D341Med (cell line): ENCODE results near the gene MAPK12.
A peak's percentile ranks its signal among the peaks of the same experiment; 100 is the strongest.
"Not testable (repeated sequence)": the region's sequence is repeated elsewhere in the genome, so short reads cannot be mapped to it uniquely, and the experiment has no call there.

ENCODE experiments used
- DNase-seq: peaks from one replicate; pipeline ENCODE4 v3.0.0; 2012; ENCODE audit warnings: low spot score

Gene MAPK12

GRCh38 chr22:50281957-50282356 is 20.5 kb upstream of the MAPK12 start:
- DNase-seq = no peak

- no peak for DNase-seq
These were observed 19.9 kb upstream of the MAPK12 start for GRCh38 chr22:50281384-50281760.

GRCh38 chr22:50280708-50281383 is 19.4 kb upstream of the MAPK12 start:
- DNase-seq = no peak

GRCh38 chr22:50280022-50280707 is 18.7 kb upstream of the MAPK12 start:
- DNase-seq = no peak

GRCh38 chr22:50278956-50279619 is 17.6 kb upstream of the MAPK12 start:
- DNase-seq = no peak

GRCh38 chr22:50278461-50278860 is 17.0 kb upstream of the MAPK12 start:
- no peak for DNase-seq

GRCh38 chr22:50277761-50278160 is 16.3 kb upstream of the MAPK12 start:
- no peak for DNase-seq

GRCh38 chr22:50276143-50276542 is 14.7 kb upstream of the MAPK12 start:
- peak; percentile 82 for DNase-seq

GRCh38 chr22:50275181-50276055 is 13.9 kb upstream of the MAPK12 start:
- DNase-seq = no peak

GRCh38 chr22:50274771-50275170 is 13.3 kb upstream of the MAPK12 start:
- DNase-seq = no peak

GRCh38 chr22:50274311-50274710 is 12.8 kb upstream of the MAPK12 start:
- peak; percentile 78 for DNase-seq

GRCh38 chr22:50273781-50274180 is 12.3 kb upstream of the MAPK12 start:
- not testable (repeated sequence) for DNase-seq

GRCh38 chr22:50273352-50273751 is 11.9 kb upstream of the MAPK12 start:
- not testable (repeated sequence) for DNase-seq

- DNase-seq = no peak
These were observed 10.7 kb upstream of the MAPK12 start for GRCh38 chr22:50272044-50272802.

- peak; percentile 90 for DNase-seq
These were observed 10.1 kb upstream of the MAPK12 start for GRCh38 chr22:50271519-50271970.

- no peak for DNase-seq
These were observed 9.3 kb upstream of the MAPK12 start for GRCh38 chr22:50270666-50271394.

GRCh38 chr22:50269970-50270665 is 8.6 kb upstream of the MAPK12 start, which contains the start of gene MAPK11:
TSS of gene MAPK11 (minus strand) at chr22:50270380. CDS start at chr22:50270292, 88 bp downstream.
- DNase-seq = peak; percentile 83

- no peak for DNase-seq
These were observed 8.1 kb upstream of the MAPK12 start for GRCh38 chr22:50269573-50269969.

- no peak for DNase-seq
These were observed 7.2 kb upstream of the MAPK12 start for GRCh38 chr22:50268655-50269113.
